ENCODE data around the gene IFI44L. TPM values are rescaled to one million over a fixed set of nuclear protein-coding genes. Genes with fewer than 3 reads are reported as not detected.

IFI44L gene
- total RNA-seq, result 2.7 and 4.5 TPM in 2 replicates

GRCh38 chr1:78619803-78620579 is at the start of gene IFI44L:
Gene IFI44L, plus strand, starts transcription at chr1:78620448. Its CDS starts 7,468 bp downstream, at chr1:78627916.

GRCh38 chr1:78649628-78650027 is 29.4 kb downstream of the IFI44L start, which contains the start of gene IFI44:
Gene IFI44, plus strand, starts transcription at chr1:78649831. Its CDS starts 365 bp downstream, at chr1:78650196.

Other genes starting within 250 kb of the IFI44L start
- gene PTGFR, start 129.5 kb upstream of the IFI44L start, total RNA-seq, result 6.5 and 17.7 TPM in 2 replicates
- gene IFI44, start 29.4 kb downstream of the IFI44L start, total RNA-seq, result 4.9 and 6.1 TPM in 2 replicates